Esophagus squamous epithelium (tissue), 5 donors: ENCODE results near the gene NPY5R. TPM values are rescaled to one million over a fixed set of nuclear protein-coding genes. Genes with fewer than 3 reads are reported as not detected.
A peak's percentile ranks its signal among the peaks of the same experiment; 100 is the strongest.

Experiments used
- DNase-seq: peaks from one replicate; lab custom pipeline; 2025; lab: John Stamatoyannopoulos, UW
- H3K27ac ChIP-seq, 4 donors: fragments of 200-600 bp; sonication (generic); one replicate each; pipeline ENCODE4 v1.5.1; 2016 to 2019; ENCODE audit warnings: mild to moderate bottlenecking in 1 of 4
- H3K27me3 ChIP-seq, 4 donors: fragments of 200-600 bp; sonication (generic); 1 replicate in 3 of 4; 2 replicates in 1 of 4; pipeline versions ENCODE4 v1.5.1 to v1.6.0; 2017 to 2021; ENCODE audit warnings: antibody characterized with exemption in 1 of 4
- H3K36me3 ChIP-seq, 3 donors: fragments of 200-600 bp; sonication (generic); one replicate each; pipeline ENCODE4 v1.5.1; 2016 to 2019
- H3K4me1 ChIP-seq, 3 donors: fragments of 200-600 bp; sonication (generic); one replicate each; pipeline ENCODE4 v1.5.1; 2017 to 2019
- H3K4me3 ChIP-seq, 4 donors: fragments of 200-600 bp; sonication (generic); 1 replicate in 3 of 4; 2 replicates in 1 of 4; pipeline ENCODE4 v1.5.1; 2016 to 2019; ENCODE audit warnings: mild to moderate bottlenecking in 2 of 4, moderate library complexity in 1 of 4
- H3K9me3 ChIP-seq, 3 donors: fragments of 200-600 bp; sonication (generic); one replicate each; pipeline ENCODE4 v1.5.1; 2016 to 2019
- POLR2A ChIP-seq, 4 donors: fragments of 450-650 bp; IDR thresholded peaks; one replicate each; pipeline ENCODE4 v1.6.1; 2017; ENCODE audit warnings: antibody characterized with exemption in 4 of 4, mild to moderate bottlenecking in 4 of 4, moderate library complexity in 3 of 4
- WGBS, 2 donors: methylation state at CpG; one replicate each; pipeline ENCODE4 v1.1.5; 2018; 5-methylcytosine and 5-hydroxymethylcytosine counted together
- intact Hi-C: fragments of 100-400 bp; cut with DNase I; formaldehyde crosslinking; loops from one replicate; pipeline ENCODE4 v1.15.0; 2022
- total RNA-seq, 4 donors: library from RNA; depleted of rRNA; stranded (reverse); fragments of >200 nt; gene quantifications; one replicate each; pipeline ENCODE4 v1.1.0, GENCODE V29; 2016
- TF ChIP-seq, protein P1 (sequence below), 6 experiments: fragments of 450-650 bp in 4 of 6; fragments of 200-600 bp in 2 of 6; sonication (generic) in 2 of 6; IDR thresholded peaks; one replicate each; pipeline ENCODE4 v1.5.1; 2016 to 2019; ENCODE audit warnings: antibody characterized with exemption in 6 of 6, mild to moderate bottlenecking in 4 of 6, moderate library complexity in 4 of 6
- donor health status: DM: yes; HTN: yes; CAD: no.

Gene NPY5R
- total RNA-seq, 4 donors from 2014 or later = under 0.01 to 0.44 TPM; not detected in 2

- H3K27ac ChIP-seq = no peak overlapping the region
- no peaks in the 10 kb centered on the region for H3K36me3 ChIP-seq
- intact Hi-C loops = no loop called here
- TF ChIP-seq, protein P1, sequence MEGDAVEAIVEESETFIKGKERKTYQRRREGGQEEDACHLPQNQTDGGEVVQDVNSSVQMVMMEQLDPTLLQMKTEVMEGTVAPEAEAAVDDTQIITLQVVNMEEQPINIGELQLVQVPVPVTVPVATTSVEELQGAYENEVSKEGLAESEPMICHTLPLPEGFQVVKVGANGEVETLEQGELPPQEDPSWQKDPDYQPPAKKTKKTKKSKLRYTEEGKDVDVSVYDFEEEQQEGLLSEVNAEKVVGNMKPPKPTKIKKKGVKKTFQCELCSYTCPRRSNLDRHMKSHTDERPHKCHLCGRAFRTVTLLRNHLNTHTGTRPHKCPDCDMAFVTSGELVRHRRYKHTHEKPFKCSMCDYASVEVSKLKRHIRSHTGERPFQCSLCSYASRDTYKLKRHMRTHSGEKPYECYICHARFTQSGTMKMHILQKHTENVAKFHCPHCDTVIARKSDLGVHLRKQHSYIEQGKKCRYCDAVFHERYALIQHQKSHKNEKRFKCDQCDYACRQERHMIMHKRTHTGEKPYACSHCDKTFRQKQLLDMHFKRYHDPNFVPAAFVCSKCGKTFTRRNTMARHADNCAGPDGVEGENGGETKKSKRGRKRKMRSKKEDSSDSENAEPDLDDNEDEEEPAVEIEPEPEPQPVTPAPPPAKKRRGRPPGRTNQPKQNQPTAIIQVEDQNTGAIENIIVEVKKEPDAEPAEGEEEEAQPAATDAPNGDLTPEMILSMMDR (IDR thresholded peaks at IDR 0.05) = no peak
- TF ChIP-seq POLR2A (IDR thresholded peaks at IDR 0.05) = no peak
- no peaks in the 10 kb centered on the region for H3K27me3 ChIP-seq
- no peaks in the 10 kb centered on the region for H3K9me3 ChIP-seq
- H3K4me3 ChIP-seq = no peak overlapping the region
- no peaks in the 10 kb centered on the region for H3K4me1 ChIP-seq
- no peak for DNase-seq
Observed at GRCh38 chr4:163395055-163395454, 51.4 kb downstream of the NPY5R start.

DNA sequence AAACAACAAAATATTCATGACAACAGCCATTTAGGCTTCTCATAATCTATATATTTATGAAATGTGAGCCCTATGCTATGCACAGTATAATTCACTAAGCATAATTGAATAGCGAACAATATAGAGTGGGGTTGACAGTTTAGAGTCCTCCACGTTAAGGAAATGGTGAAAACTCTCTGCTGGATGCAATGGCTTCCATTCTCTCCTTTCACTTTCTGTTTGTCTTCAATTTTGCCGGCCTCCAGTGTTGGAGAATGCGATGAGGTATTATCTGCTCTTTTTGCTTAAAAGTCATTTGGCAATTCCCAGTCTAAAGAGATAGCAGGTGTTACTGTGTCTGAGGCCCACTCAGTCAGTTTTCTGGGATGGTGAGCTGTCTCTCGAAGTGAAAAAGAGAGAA is 52.1 kb downstream of the NPY5R start:
- Histone ChIP-seq H3K9me3 (no peaks in the 10 kb centered on the region), H3K27me3 (no peaks in the 10 kb centered on the region), H3K4me3 (peak overlapping the region in 1 of 4 donors; percentile 29), H3K4me1 (no peaks in the 10 kb centered on the region), H3K36me3 (no peaks in the 10 kb centered on the region), H3K27ac (no peak overlapping the region)
- no peak for DNase-seq
- 55 to 66% methylated on average over 5 of the region's 5 CpGs for WGBS, 2 donors
- intact Hi-C loops = no loop called here
- TF ChIP-seq, protein P1 (IDR thresholded peaks at IDR 0.05) = no peak
- no peak for TF ChIP-seq POLR2A (IDR thresholded peaks at IDR 0.05)

GRCh38 chr4:163398238-163398637 is 54.5 kb downstream of the NPY5R start:
- TF ChIP-seq, protein P1 (IDR thresholded peaks at IDR 0.05) = no peak
- no peak for TF ChIP-seq POLR2A (IDR thresholded peaks at IDR 0.05)
- intact Hi-C loops = no loop called here

GRCh38 chr4:163400911-163401310 is 57.2 kb downstream of the NPY5R start:
- no peaks in the 10 kb centered on the region for H3K27me3 ChIP-seq
- H3K4me1 ChIP-seq = no peaks in the 10 kb centered on the region
- intact Hi-C loops = no loop called here
- H3K36me3 ChIP-seq = no peaks in the 10 kb centered on the region
- H3K4me3 ChIP-seq = no peak overlapping the region
- H3K9me3 ChIP-seq = no peaks in the 10 kb centered on the region
- 50 to 52% methylated on average over 4 of the region's 4 CpGs for WGBS, 2 donors
- no peak overlapping the region for H3K27ac ChIP-seq
- no peak for TF ChIP-seq POLR2A (IDR thresholded peaks at IDR 0.05)
- TF ChIP-seq, protein P1 (IDR thresholded peaks at IDR 0.05) = no peak
- DNase-seq = no peak

More at GRCh38 chr4:163398238-163398637, 54.5 kb downstream of the NPY5R start:
- Histone ChIP-seq H3K27ac (no peak overlapping the region), H3K4me3 (no peak overlapping the region), H3K27me3 (no peaks in the 10 kb centered on the region), H3K4me1 (no peaks in the 10 kb centered on the region), H3K36me3 (no peaks in the 10 kb centered on the region), H3K9me3 (no peaks in the 10 kb centered on the region)
- no peak for DNase-seq

Other genes with a start within 250 kb of the NPY5R start
- gene NAF1, start 177.0 kb upstream of the NPY5R start, total RNA-seq = 10 to 100 TPM in 3 of 4 donors, 1 to 10 TPM in 1; 9.2 to 23.7 (median 14.0) TPM
- gene NPY1R, start 11.3 kb upstream of the NPY5R start, total RNA-seq = 1 to 10 TPM in 2 of 4 donors, under 1 TPM in 1, not detected in 1; 0.48 to 2.4 (median 1.1) TPM
- gene TKTL2, start 129.9 kb downstream of the NPY5R start, total RNA-seq = under 1 TPM in 1 of 4 donors, not detected in 3; 0.09 TPM
- 10 to 100 TPM; 17.4 to 34.0 (median 23.0) TPM for gene TMA16, start 150.8 kb downstream of the NPY5R start, total RNA-seq